T1000 (cell line): ENCODE measurements around the gene CDSN.
"Not testable (repeated sequence)": the region's sequence is repeated elsewhere in the genome, so short reads cannot be mapped to it uniquely, and the experiment has no call there.

ENCODE experiments used
- DNase-seq: peaks from one replicate; lab custom pipeline; 2025; ENCODE audit warnings: mixed read lengths; lab: John Stamatoyannopoulos, UW

Gene CDSN

GRCh38 chr6:31087494-31088089 lies 32.7 kb downstream of the CDSN start:
- peak; percentile 59 for DNase-seq

GRCh38 chr6:31086788-31087440 lies 33.3 kb downstream of the CDSN start:
- no peak for DNase-seq

- DNase-seq, result no peak
Measured at GRCh38 chr6:31083742-31084354, 36.4 kb downstream of the CDSN start.

GRCh38 chr6:31081872-31082271 lies 38.4 kb downstream of the CDSN start:
- no peak for DNase-seq

- DNase-seq, result peak; percentile 60
Measured at GRCh38 chr6:31079656-31080261, 40.5 kb downstream of the CDSN start.

- no peak for DNase-seq
Measured at GRCh38 chr6:31076611-31077010, 43.6 kb downstream of the CDSN start.

- no peak for DNase-seq
Measured at GRCh38 chr6:31075528-31075927, 44.7 kb downstream of the CDSN start.

GRCh38 chr6:31074401-31074800 lies 45.8 kb downstream of the CDSN start:
- no peak for DNase-seq

- peak; percentile 30 for DNase-seq
Measured at GRCh38 chr6:31070711-31071197, 49.5 kb downstream of the CDSN start.

GRCh38 chr6:31068669-31069340 lies 51.4 kb downstream of the CDSN start:
- peak; percentile 49 for DNase-seq

GRCh38 chr6:31067891-31068668 lies 52.2 kb downstream of the CDSN start:
- not testable (repeated sequence) for DNase-seq

GRCh38 chr6:31067028-31067427 lies 53.2 kb downstream of the CDSN start:
- DNase-seq, result not testable (repeated sequence)

- DNase-seq, result no peak
Measured at GRCh38 chr6:31065556-31065955, 54.7 kb downstream of the CDSN start.
